ENCODE data around the gene ACTG1. TPM values are rescaled to one million over a fixed set of nuclear protein-coding genes. Genes with fewer than 3 reads are reported as not detected.

ACTG1 gene
- total RNA-seq, 3 donors from 2014 or later, result 2,222 to 2,764 (median 2,750) TPM

GRCh38 chr17:81461607-81462500 is 50.7 kb downstream of the ACTG1 start:
- Histone ChIP-seq H3K9me3 (no peaks in the 10 kb centered on the region), H3K36me3 (no peaks in the 10 kb centered on the region), H3K27ac (no peak overlapping the region), H3K4me3 (peak overlapping the region in 2 of 3 donors; percentile 11 to 18), H3K4me1 (no peaks in the 10 kb centered on the region), H3K27me3 (no peaks in the 10 kb centered on the region)
- DNase-seq (ENCODE audit: low spot score in 2 of 2), result no peak
- TF ChIP-seq POLR2AphosphoS5 (IDR thresholded peaks at IDR 0.05) (no peak), POLR2A (IDR thresholded peaks at IDR 0.05) (no peak), CTCF (IDR thresholded peaks at IDR 0.05) (no peak)
- intact Hi-C loops (cut with DNase I; ENCODE audit: low total_unique reads), result no loop called here

GRCh38 chr17:81460856-81461460 is 51.6 kb downstream of the ACTG1 start:
- Histone ChIP-seq H3K4me3 (peak overlapping the region in 2 of 3 donors; percentile 11 to 18), H3K27me3 (no peaks in the 10 kb centered on the region), H3K4me1 (no peaks in the 10 kb centered on the region), H3K27ac (no peak overlapping the region), H3K36me3 (no peaks in the 10 kb centered on the region), H3K9me3 (no peaks in the 10 kb centered on the region)
- intact Hi-C loops (cut with DNase I; ENCODE audit: low total_unique reads), result no loop called here
- DNase-seq (ENCODE audit: low spot score in 2 of 2), result no peak
- no peak for TF ChIP-seq CTCF (IDR thresholded peaks at IDR 0.05)
- no peak for TF ChIP-seq POLR2A (IDR thresholded peaks at IDR 0.05)
- no peak for TF ChIP-seq POLR2AphosphoS5 (IDR thresholded peaks at IDR 0.05)

Other genes starting within 250 kb of the ACTG1 start
- gene SLC38A10, start 217.5 kb downstream of the ACTG1 start, total RNA-seq, result 100 to 1,000 TPM in 1 of 3 donors, 10 to 100 TPM in 2; 52.4 to 104 (median 85.2) TPM
- gene BAHCC1, start 117.3 kb downstream of the ACTG1 start, total RNA-seq, result 10 to 100 TPM in 2 of 3 donors, 1 to 10 TPM in 1; 7.4 to 17.0 (median 11.7) TPM
- gene FSCN2, start 15.6 kb upstream of the ACTG1 start, total RNA-seq, result 1 to 10 TPM in 2 of 3 donors, under 1 TPM in 1; 0.48 to 3.2 (median 1.6) TPM
- 10 to 100 TPM; 13.0 to 23.1 (median 20.6) TPM for gene FAAP100, start 39.6 kb upstream of the ACTG1 start, total RNA-seq
- 10 to 100 TPM; 56.0 to 69.0 (median 57.8) TPM for gene NPLOC4, start 124.3 kb upstream of the ACTG1 start, total RNA-seq
- gene TSPAN10, start 124.4 kb upstream of the ACTG1 start, total RNA-seq, result 1 to 10 TPM in 2 of 3 donors, under 1 TPM in 1; 0.80 to 3.5 (median 2.6) TPM
- 1 to 10 TPM in 1 of 3 donors, not detected in 2; 1.9 TPM for gene PDE6G, start 143.7 kb upstream of the ACTG1 start, total RNA-seq
- gene OXLD1, start 153.8 kb upstream of the ACTG1 start, total RNA-seq, result 10 to 100 TPM; 34.4 to 43.6 (median 42.6) TPM
- gene CCDC137, start 153.9 kb upstream of the ACTG1 start, total RNA-seq, result 10 to 100 TPM in 2 of 3 donors, 1 to 10 TPM in 1; 8.6 to 14.4 (median 11.6) TPM
- 10 to 100 TPM; 34.9 to 44.2 (median 37.5) TPM for gene ARL16, start 171.0 kb upstream of the ACTG1 start, total RNA-seq
- gene HGS, start 171.2 kb upstream of the ACTG1 start, total RNA-seq, result 10 to 100 TPM; 61.0 to 75.0 (median 64.6) TPM
- gene MRPL12, start 190.6 kb upstream of the ACTG1 start, total RNA-seq, result 10 to 100 TPM; 18.4 to 32.3 (median 32.1) TPM
- 10 to 100 TPM in 2 of 3 donors, 1 to 10 TPM in 1; 9.8 to 28.0 (median 24.4) TPM for gene SLC25A10, start 199.5 kb upstream of the ACTG1 start, total RNA-seq